ENCODE results near the gene RAD51AP1.
A peak's percentile ranks its signal among the peaks of the same experiment; 100 is the strongest.

The RAD51AP1 gene

GRCh38 chr12:4595881-4596280, 57.2 kb downstream of the RAD51AP1 start:
- no peak for DNase-seq (ENCODE audit: low spot score)

- DNase-seq (ENCODE audit: low spot score) = no peak
These were observed 64.7 kb downstream of the RAD51AP1 start for GRCh38 chr12:4603421-4603820.

GRCh38 chr12:4603946-4604345, 65.3 kb downstream of the RAD51AP1 start:
- no peak for DNase-seq (ENCODE audit: low spot score)

GRCh38 chr12:4604684-4605193, 66.0 kb downstream of the RAD51AP1 start:
- DNase-seq (ENCODE audit: low spot score) = peak; percentile 93

- no peak for DNase-seq (ENCODE audit: low spot score)
These were observed 68.4 kb downstream of the RAD51AP1 start for GRCh38 chr12:4607056-4607455.

GRCh38 chr12:4609071-4609470, 70.4 kb downstream of the RAD51AP1 start:
- no peak for DNase-seq (ENCODE audit: low spot score)
